ENCODE measurements around the gene TMEM187. TPM values are rescaled to one million over a fixed set of nuclear protein-coding genes. Genes with fewer than 3 reads are reported as not detected.

Gene TMEM187
- total RNA-seq, 1 donor from 2014 or later: 19.2 TPM

DNA sequence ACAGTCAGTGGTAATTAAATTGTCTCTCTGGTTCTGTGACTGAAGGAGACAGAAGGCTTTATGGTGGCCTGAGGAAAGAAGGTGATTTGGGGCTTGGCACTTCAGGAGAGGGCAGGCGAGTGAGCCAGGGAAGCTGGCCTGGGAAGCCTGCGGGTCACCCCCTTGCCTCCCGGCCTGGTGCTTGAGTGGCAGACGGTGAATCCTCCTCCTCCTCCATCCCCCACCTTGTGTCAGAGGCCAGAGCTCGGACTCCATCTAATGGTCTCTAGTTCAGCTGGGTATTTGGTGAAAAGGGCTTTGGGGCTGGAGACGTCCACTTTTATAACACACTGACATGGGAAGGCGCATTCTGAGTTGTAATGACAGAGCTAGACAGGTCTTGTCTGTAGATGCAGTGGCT lies 8.7 kb downstream of the TMEM187 start:
- DNase-seq (ENCODE audit: extremely low spot score, unreplicated experiment): no peak
- Mint-ChIP-seq H3K4me3 (ENCODE audit: unreplicated experiment) (no peak overlapping the region), H3K27me3 (ENCODE audit: unreplicated experiment) (no peaks in the 10 kb centered on the region), H3K9me3 (ENCODE audit: unreplicated experiment) (no peaks in the 10 kb centered on the region), H3K27ac (ENCODE audit: unreplicated experiment) (peak overlapping the region; percentile 20), H3K36me3 (ENCODE audit: unreplicated experiment) (peaks cover 7% of the 10 kb centered on the region), H3K4me1 (ENCODE audit: unreplicated experiment) (peaks cover 16% of the 10 kb centered on the region)
- TF ChIP-seq, protein P1, sequence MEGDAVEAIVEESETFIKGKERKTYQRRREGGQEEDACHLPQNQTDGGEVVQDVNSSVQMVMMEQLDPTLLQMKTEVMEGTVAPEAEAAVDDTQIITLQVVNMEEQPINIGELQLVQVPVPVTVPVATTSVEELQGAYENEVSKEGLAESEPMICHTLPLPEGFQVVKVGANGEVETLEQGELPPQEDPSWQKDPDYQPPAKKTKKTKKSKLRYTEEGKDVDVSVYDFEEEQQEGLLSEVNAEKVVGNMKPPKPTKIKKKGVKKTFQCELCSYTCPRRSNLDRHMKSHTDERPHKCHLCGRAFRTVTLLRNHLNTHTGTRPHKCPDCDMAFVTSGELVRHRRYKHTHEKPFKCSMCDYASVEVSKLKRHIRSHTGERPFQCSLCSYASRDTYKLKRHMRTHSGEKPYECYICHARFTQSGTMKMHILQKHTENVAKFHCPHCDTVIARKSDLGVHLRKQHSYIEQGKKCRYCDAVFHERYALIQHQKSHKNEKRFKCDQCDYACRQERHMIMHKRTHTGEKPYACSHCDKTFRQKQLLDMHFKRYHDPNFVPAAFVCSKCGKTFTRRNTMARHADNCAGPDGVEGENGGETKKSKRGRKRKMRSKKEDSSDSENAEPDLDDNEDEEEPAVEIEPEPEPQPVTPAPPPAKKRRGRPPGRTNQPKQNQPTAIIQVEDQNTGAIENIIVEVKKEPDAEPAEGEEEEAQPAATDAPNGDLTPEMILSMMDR (IDR thresholded peaks at IDR 0.05): no peak

DNA sequence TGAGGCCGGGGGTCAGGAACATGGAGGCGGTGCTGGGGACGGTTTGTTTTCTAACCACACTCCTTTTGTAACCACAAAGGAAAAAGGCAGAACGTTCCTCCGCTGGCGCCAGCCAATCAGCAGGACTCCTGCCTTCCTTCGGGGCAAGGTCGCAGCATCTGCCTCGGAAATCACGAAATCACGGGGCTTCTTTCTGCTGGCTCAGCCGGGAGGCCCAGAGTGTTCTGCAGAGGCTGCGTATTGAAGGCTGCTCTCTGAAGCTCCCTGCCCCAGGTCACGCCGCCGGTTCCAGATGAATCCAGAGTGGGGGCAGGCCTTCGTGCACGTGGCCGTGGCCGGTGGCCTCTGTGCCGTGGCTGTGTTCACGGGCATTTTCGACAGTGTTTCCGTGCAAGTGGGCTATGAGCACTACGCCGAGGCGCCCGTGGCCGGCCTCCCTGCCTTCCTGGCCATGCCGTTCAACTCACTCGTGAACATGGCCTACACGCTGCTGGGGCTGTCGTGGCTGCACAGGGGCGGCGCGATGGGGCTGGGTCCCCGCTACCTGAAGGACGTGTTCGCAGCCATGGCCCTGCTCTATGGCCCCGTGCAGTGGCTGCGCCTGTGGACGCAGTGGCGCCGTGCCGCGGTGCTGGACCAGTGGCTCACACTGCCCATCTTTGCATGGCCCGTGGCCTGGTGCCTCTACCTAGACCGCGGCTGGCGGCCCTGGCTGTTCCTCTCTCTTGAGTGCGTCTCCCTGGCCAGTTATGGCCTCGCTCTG lies 9.4 kb downstream of the TMEM187 start:
- peaks cover 7% of the 10 kb centered on the region for H3K36me3 Mint-ChIP-seq (ENCODE audit: unreplicated experiment)
- peak overlapping the region; percentile 20 for H3K27ac Mint-ChIP-seq (ENCODE audit: unreplicated experiment)
- peaks cover 16% of the 10 kb centered on the region for H3K4me1 Mint-ChIP-seq (ENCODE audit: unreplicated experiment)
- no peaks in the 10 kb centered on the region for H3K27me3 Mint-ChIP-seq (ENCODE audit: unreplicated experiment)
- H3K9me3 Mint-ChIP-seq (ENCODE audit: unreplicated experiment): no peaks in the 10 kb centered on the region
- DNase-seq (ENCODE audit: extremely low spot score, unreplicated experiment): no peak
- H3K4me3 Mint-ChIP-seq (ENCODE audit: unreplicated experiment): no peak overlapping the region
- TF ChIP-seq, protein P1 (IDR thresholded peaks at IDR 0.05): no peak

DNA sequence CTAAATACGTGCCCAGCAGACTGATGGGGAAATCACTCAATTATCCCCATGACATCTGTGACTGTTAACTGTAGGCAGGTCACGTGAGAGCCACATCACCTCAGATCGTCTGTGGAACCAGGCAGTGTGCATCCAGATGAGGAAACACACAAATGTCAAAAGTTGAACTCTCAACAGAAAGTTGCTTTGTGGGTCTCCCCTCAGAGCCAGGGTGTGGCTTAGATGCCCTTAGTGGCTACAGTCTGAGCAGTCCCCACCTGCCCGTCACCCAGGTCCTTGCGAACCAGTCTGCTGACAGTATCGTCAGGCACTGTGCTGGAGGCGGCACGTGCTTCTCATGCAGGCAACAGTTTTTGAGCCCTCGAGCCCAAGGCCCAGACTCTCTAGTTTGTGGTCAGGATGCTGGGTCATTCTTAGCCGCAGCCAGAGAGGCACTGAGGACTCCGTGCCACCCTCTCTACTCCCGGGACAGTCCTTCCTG lies 10.8 kb downstream of the TMEM187 start:
- Mint-ChIP-seq H3K4me3 (ENCODE audit: unreplicated experiment) (no peak overlapping the region), H3K9me3 (ENCODE audit: unreplicated experiment) (no peaks in the 10 kb centered on the region), H3K27ac (ENCODE audit: unreplicated experiment) (no peak overlapping the region), H3K36me3 (ENCODE audit: unreplicated experiment) (peaks cover 7% of the 10 kb centered on the region), H3K4me1 (ENCODE audit: unreplicated experiment) (peaks cover 16% of the 10 kb centered on the region), H3K27me3 (ENCODE audit: unreplicated experiment) (no peaks in the 10 kb centered on the region)
- TF ChIP-seq, protein P1 (IDR thresholded peaks at IDR 0.05): no peak
- no peak for DNase-seq (ENCODE audit: extremely low spot score, unreplicated experiment)

DNA sequence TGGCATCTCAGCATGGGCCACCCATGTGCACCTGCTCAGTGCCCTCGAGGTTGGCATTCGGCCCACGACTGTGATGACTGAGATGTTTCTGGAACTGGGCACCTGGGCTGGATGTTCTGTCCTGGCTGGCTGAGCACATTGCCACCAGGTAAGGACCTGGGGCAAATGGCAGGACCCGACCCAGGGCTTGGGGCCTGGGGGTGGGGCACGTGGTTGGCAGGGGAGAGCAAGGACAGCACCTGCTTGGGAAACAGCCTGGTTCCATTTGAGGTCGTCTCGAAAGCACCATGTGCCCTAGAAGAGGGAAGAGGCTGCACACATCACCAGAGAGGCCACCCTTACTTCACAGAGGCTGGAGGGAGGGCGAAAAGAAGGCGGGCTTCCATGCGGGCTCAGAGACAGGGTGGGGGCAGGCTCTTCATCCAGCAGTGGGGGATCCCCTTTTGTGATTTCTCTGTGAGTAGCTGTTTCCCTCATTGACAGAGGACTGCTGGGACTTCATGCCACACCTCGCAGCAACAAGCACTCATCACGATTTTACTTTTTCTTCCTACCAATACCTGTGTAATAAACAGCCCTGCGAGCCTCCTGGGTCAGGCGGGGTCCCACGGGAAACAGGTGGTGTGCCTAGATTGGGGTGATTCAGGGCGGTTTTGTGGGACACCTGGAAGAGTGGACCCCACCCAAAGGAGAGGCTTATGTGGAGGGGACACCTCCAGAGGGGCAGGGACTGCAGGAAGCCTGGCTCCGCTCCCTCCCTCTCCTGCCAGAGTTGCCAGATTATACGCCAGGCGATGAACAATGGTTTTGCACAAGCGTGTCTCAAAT lies 12.0 kb downstream of the TMEM187 start:
- Mint-ChIP-seq H3K27ac (ENCODE audit: unreplicated experiment) (peak overlapping the region; percentile 93), H3K9me3 (ENCODE audit: unreplicated experiment) (no peaks in the 10 kb centered on the region), H3K36me3 (ENCODE audit: unreplicated experiment) (peaks cover 7% of the 10 kb centered on the region), H3K27me3 (ENCODE audit: unreplicated experiment) (no peaks in the 10 kb centered on the region), H3K4me1 (ENCODE audit: unreplicated experiment) (peaks cover 16% of the 10 kb centered on the region), H3K4me3 (ENCODE audit: unreplicated experiment) (no peak overlapping the region)
- TF ChIP-seq, protein P1 (IDR thresholded peaks at IDR 0.05): no peak
- DNase-seq (ENCODE audit: extremely low spot score, unreplicated experiment): no peak

DNA sequence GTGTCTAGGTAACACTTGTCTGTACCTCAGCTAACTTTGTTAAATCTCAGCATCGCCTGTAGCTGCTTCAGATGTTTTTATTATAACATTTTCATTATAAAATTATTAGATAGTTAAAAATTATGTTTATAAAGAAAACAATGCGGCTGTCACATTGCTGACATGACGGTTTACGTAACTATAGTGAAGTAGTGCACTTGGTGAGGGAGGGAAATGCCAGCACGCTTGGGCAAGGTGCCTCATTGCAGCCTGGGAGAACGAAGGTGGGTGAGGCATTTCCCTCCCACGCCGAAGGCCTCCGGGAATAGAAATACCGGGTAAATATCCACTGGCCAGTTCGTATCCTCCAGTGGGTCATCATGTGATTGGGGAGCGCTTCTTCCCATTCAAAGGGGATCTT lies 15.9 kb downstream of the TMEM187 start:
- Mint-ChIP-seq H3K4me3 (ENCODE audit: unreplicated experiment) (no peak overlapping the region), H3K9me3 (ENCODE audit: unreplicated experiment) (no peaks in the 10 kb centered on the region)
- DNase-seq (ENCODE audit: extremely low spot score, unreplicated experiment): no peak

More for the DNA sequence above, 15.9 kb downstream of the TMEM187 start:
- H3K27me3 Mint-ChIP-seq (ENCODE audit: unreplicated experiment): no peaks in the 10 kb centered on the region
- TF ChIP-seq, protein P1 (IDR thresholded peaks at IDR 0.05): no peak
- H3K4me1 Mint-ChIP-seq (ENCODE audit: unreplicated experiment): peaks cover 16% of the 10 kb centered on the region
- no peak overlapping the region for H3K27ac Mint-ChIP-seq (ENCODE audit: unreplicated experiment)
- no peaks in the 10 kb centered on the region for H3K36me3 Mint-ChIP-seq (ENCODE audit: unreplicated experiment)

Measured in osteocyte (in vitro differentiated cells).